Posterior vena cava (tissue), 2 donors: Measurements from ENCODE around the gene FGF12. TPM values are rescaled to one million over a fixed set of nuclear protein-coding genes. Genes with fewer than 3 reads are reported as not detected.

Experiments used
- DNase-seq: peaks from one replicate; pipeline ENCODE4 v3.0.0-alpha.2; 2020; ENCODE audit warnings: low spot score
- intact Hi-C, 2 donors: fragments of 100-400 bp; cut with DNase I; formaldehyde crosslinking; loops; one replicate each; pipeline versions ENCODE4 v1.14.1 to v1.14.2; 2022 to 2023
- total RNA-seq, 2 donors: library from RNA; stranded (reverse); fragmentation: NEBNext Ultra II Directional; extraction: Animal tissue kit (Norgen Biotek cat#: 25700); gene quantifications; one replicate each; pipeline ENCODE4 v1.2.1, GENCODE V29; 2021
- donor health status: DM: yes; HTN: yes; CAD: no.
- donor health status: DM: yes; HTN: yes; CAD: no.

FGF12 gene
- total RNA-seq, 2 donors from 2014 or later = 1.4 to 1.7 TPM

DNA sequence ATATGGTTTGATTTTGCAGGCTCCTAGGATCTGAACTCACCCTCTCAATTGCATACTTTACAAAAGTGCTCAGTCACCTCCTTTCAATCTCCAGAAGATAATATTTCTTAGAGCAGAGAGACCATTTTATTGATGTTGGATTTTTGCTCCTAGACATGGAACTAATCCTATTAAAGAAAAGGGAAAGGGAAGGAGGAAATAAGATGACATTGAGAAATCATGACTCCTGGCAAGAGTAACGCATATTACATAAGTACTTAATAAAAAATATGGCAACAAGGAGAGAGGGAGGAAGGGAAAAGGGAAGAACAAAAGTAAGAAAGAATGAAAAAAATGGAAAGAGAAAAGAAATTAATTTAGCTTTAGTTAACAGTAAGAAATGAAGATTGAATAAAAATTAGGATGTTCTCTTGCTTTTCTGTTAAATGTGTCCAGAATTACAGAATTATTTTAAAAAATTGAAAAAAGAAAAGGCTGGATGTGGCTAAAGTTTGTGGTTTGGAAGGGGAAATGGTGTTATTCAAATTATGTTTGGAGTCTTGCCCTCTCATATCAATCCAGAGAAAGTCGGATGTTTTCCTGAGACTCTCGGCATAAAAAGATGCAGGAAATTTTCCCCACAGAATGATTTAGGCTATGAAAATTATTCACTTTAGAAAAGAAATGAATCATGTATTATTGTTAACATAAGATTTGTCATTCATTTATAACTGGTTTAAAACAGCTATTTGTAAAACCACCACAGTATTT, 474.0 kb downstream of the FGF12 start:
- no peak for DNase-seq
- intact Hi-C loops = loop anchor here in 1 of 2 donors (10.0 kb wide), 1 partner anchor 1291 kb away; no protein-coding TSS in a partner anchor

DNA sequence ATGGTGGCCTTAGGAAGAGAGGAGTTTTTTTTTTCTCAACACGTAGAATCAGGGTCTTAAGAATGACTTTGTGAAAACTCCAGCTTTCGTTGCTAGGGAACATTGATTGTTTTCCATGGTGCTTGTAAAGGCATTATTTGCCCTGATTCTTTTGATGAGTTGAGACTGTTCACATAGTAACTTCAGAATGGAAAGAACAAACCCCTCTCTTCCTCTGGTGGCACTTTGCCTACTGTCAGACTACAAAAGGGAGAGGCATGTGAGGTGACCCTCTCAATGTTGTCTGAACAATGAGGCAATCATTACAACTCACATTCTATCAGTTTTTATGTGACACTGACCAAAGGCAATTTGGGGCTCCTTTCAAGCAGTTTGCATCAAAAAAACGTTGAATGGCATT, 477.8 kb downstream of the FGF12 start:
- DNase-seq = no peak
- intact Hi-C loops = no loop called here

DNA sequence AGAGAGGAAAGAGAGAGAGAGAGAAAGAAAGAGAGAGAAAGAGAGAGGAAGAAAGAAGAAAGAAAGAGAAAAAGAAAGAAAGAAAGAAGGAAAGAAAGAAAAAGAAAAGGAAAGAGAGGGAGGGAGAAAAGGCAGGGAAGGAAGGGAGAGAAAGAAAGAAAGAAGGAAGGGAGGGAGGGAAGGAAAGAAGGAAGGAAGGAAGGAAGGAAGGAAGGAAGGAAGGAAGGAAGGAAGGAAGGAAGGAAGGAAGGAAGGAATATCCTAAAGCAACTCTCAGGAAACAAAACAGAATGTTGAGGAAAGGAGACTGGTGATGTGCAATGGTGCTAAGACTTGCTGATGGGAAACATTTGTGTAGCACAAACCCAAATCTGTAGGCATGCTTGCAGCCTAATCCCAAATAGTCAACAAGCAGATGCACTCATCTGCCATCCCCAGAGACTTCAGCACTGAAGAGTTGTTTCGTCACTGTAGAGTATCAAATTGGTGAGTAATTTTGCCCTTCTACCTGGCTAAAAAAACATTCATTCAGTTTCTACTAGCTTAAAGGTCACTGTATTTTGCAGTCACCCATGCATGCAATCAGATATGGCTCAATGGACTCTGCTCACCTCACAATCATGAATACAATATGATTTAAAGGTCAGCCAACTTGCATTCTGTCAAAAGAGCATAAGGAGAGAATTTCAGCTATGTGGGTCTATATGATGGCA, 480.3 kb downstream of the FGF12 start:
- DNase-seq = no peak
- intact Hi-C loops = no loop called here

DNA sequence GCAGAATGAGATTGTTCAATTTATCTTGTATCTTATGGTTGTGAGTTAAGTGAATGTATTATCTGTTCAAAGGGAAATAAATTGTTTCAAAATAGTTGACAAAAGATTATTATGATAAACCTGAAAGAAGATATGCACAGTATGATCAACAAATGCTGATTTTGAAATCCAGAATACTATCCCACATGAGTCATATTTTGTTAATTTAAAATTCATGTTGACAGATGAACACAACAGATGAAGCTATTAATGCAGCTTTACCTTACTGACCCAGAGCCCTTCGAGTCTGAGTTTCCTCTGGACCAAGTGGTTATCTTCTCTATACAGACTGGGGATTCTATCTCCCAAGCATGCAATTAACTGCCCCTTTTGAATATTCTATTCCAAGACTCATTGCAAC, 482.8 kb downstream of the FGF12 start:
- intact Hi-C loops = no loop called here
- no peak for DNase-seq

DNA sequence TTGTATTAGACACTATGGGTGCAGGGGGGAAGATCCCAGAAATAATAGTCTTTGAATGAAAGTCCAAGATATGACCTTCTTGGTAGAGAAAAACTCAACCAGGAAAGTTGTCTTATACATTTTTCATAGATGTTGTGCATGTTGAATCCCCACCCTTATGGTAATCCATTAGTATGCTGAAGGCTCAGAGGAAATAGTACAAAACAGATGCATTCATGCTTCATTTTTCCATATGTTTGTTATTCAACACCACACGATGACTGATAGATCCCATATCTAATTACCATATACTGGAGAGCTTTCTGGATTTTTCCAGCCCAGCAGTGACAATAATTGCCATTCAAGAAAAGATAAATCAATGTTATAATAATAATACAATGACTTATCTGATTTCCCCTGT, 487.4 kb downstream of the FGF12 start:
- no peak for DNase-seq
- intact Hi-C loops = no loop called here

DNA sequence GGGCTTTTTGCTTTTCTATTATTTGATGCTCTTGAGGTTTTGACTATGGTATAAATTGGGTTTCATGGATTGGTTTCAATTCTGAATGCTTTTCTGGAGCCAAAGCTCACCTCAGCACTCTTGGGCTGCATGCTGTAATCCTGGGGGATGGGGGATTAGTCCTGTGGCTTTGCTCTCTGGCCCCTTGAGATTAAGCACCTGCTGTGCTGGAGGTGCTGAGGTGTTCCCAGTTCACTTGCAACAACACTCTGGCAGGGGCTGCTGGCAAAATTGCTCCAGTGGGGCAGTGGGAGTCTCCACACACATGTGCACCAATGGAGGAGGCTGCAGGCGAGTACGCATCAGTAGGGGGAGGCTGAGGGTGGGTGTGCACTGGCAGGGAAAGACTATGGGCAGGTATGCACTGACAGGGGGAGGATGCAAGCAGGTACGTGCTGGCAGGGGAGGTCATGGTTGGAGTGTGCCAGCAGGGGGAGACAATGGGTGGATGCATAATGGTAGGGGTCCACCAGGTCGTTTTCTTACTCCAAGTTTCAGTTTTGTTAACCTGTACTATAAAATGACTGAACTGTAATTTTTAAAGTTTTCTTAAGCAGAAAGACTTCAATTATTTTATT, 489.2 kb downstream of the FGF12 start:
- intact Hi-C loops = no loop called here
- no peak for DNase-seq

DNA sequence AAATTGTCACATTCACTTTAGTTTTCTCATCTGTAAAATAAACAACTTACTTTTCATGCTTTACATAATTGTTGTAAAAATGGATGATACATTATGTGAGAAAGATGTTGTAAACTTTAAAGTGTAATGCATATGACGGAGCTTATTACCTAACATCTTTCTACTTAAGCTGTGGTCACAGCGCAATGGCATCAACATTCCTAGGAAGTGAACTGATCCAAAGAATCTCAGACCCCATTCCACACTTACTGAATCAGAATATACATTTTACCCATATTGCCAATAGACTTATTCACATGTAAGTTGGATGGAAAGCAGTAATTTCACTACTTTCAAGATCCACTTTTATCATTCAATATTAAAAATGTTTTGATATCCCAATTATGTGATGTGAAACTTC, 497.5 kb downstream of the FGF12 start:
- intact Hi-C loops = no loop called here
- DNase-seq = no peak

DNA sequence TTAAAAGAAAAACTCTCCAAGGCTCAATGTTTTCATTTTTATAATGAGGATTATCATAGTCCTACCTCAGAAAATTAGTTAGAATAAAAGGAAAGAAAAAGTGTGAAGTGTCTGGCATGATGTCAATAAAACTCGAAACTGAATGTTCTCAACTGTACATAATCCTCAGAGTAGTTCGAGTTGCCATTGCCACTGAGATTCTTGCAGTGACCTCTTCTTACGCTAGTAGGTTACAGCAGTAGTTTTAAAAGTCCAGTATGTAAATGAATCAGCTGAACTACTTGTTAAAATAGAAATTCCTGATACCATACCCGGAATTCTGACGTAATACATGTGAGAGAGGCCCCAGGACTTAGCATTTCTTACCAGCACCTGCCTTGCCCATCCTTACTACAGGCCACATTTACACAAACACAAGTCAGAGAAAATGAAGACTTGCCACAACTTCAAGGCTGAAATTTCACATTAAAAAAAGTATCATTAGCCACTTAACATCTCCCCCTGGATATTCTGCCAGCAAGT, 502.6 kb downstream of the FGF12 start:
- intact Hi-C loops = no loop called here
- no peak for DNase-seq

DNA sequence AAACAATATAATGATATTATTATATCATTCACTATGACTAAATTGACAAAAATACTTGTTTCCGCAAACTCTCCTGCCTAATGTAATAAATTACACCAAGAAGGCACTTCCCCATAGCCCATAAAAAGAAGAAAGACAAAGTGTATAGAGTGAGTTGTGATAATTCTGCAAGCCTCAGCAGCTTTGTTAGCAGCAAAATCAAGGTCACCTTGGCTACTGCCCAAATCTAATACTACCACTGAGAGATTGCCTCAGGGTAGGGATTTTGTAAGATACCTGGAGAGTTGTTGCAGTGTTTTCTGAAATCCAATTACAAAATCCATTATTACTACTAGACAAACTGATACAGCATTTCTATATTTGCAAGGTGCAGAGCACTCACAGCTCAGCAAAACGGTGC, 503.5 kb downstream of the FGF12 start:
- no peak for DNase-seq
- intact Hi-C loops = no loop called here

DNA sequence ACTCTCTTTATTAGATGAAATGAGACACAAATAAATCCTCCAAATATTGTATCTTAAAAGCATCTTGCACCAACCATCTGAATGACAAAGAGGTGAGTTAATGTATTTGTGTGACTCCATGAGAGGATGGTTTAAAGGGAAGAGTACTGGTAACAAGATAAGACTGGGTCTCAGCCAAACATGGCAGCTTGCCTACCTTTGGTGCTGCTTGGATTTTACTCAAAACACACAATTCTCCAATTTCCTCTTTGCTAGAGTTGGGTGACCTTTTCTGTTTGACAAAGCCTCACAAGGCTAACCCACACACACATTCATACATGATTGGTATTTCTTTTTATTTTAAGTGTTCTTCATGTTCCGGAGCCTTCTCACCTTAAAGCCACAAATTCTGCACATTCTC, 506.4 kb downstream of the FGF12 start:
- DNase-seq = no peak
- intact Hi-C loops = no loop called here

DNA sequence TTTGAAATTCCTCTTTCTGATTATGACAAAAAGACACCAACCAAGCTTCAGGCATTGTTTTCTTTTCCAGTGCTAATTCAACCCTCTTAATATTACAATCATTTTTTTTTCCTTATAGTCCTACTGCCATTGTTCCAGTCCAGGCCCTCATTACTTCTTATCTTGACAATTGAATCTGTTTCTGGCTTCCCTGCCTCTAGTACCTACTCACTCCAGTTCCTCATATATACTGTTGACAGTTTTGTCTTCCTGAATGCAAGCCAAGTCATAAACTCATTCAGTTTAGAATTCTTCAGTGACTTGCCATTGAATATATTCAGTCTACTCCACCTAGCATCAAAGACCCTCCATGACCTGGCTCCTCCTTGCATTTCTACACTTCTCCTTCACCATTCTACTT, 507.4 kb downstream of the FGF12 start:
- no peak for DNase-seq
- intact Hi-C loops = no loop called here

DNA sequence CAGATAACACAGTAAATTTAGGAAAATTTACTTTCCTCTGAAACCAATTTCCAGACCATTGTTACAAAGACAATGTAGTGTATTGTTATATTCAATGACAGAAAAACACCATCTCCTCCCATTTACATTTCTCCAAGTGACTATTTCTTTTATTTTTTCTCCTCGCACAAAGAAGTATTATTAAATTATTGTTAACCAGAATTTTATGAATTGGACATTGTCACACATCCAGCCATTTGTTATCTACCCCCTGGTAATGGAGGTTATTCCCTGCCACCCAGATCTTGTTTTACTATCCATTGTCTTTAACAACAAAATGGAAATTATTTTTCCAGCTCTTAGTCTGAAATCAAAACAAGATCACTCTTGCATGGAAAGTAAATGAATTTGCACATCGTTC, 511.3 kb downstream of the FGF12 start:
- no peak for DNase-seq
- intact Hi-C loops = no loop called here

DNA sequence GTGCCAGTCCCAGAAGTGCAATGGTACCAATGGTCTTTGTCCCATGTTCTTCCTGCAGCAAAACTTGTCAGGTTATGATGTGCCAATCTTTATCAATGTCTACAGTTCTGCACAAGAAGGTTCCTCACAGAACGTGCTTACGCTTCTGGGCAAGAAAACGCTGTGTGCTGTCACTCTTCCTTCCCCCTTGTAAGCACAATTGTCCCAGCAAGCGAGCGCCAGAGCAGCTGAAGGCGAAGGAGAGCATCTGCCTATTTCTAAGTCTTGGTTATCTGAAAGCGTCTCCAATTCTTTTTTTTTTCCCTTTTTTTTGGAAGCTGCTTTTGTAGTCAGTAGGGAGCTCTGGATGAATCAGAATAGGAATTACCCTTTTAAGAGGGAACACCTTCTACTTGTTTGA, 514.4 kb downstream of the FGF12 start:
- intact Hi-C loops = no loop called here
- DNase-seq = no peak

DNA sequence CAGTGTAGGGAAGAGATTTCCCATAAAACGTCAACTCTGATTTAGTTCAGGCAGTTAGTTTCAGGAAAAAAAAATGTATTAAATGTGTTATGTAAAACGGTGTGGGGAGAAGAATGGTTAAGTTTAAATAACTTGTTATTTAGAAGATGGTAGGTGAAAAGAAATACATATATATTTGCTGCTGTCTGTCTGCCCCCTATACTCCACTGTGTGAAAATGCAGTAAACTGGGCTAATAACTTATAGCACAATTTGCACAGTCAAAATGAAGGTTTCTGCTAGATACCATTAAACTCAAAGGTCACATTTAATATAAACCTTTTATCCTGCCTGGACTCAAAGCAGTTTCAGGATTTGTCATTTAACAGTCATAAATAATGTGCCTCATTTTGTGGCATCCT, 515.0 kb downstream of the FGF12 start:
- intact Hi-C loops = no loop called here

DNA sequence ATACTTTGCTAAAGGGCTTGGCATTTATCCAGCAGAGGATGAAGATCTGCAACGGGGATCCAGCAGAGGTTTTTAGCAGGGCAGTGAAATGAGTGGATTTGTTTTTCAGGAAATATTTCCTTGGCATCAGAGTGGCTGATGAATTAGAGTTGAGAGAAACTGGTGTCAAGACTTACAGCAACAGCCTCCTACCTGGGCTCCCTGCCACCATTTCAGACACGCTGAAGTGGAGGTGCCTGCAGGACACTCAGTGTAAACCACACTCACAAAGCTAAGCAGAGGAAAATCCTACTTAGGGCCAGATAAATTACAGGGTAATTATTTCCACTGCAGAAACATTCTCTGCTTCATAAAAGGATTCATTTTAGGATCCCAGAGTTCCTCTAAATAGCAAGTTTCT, 519.7 kb downstream of the FGF12 start:
- intact Hi-C loops = no loop called here

More for the DNA sequence above, 515.0 kb downstream of the FGF12 start:
- no peak for DNase-seq

DNA sequence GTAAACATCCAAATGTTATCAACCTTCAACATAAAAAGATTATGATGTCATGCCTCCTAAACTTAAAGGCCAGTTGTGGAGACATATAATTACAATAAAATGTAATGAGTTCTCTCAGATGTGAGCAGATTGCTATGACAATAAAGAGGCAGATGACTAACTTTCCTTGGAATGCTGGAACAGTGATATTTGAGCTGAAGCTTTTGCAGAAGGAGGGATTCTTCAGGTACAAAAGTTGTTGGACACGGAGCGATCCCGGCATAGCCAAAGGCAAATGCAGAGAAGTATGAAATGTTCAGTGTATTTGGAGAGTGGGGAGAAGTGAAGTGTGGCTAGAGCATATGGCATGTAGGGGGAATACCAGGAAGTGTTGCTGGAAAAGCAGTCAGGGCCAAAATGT, 520.1 kb downstream of the FGF12 start:
- no peak for DNase-seq
- intact Hi-C loops = no loop called here

More for the DNA sequence above, 519.7 kb downstream of the FGF12 start:
- DNase-seq = no peak

DNA sequence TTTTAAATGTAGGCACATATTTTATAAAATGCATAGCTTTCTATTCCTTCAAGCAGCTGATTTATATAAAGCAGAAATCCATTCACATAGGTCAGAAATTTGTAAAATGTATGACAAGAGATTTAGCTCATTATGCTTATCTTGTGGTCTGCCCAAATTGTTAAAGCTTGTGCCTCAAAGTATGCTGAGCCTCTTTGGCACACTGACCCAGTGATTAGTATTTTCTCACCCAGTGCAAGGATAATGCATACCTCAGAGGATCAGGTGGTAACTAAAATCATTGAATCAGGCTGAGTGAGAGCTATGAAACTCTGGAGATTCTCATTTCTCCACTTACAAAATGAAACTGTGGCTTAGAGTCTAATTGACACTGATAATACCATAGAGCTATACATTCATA, 533.3 kb downstream of the FGF12 start:
- no peak for DNase-seq
- intact Hi-C loops = no loop called here

DNA sequence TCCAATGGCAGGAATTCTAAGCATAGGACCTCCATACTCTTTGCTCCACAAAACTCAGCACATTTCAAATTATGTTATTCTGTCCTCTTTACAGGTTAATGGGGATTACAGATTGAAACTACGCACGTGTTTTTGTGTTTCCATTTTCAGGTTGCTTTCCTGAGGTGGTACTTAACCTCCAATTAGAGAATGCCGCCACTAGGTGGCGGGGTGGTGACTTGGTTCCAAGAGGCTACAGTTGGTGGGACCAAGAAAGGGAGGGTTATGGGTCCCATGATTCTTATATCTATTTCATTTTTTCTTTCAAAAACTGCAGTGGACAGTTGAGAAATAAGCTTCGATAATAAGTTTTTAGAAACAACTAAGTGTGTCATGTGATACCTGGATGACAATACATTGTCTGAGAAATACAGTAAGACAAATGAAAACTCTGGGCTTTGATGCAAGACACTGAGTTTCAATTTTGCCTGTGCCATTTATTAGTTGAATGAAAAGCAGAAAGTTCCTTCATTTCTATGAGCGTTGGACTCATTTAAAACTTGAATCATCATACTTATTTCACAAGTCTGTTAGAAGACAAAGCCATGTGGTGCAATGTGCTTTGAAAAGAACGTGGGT, 539.0 kb downstream of the FGF12 start:
- intact Hi-C loops = no loop called here
- DNase-seq = peak; percentile 80

DNA sequence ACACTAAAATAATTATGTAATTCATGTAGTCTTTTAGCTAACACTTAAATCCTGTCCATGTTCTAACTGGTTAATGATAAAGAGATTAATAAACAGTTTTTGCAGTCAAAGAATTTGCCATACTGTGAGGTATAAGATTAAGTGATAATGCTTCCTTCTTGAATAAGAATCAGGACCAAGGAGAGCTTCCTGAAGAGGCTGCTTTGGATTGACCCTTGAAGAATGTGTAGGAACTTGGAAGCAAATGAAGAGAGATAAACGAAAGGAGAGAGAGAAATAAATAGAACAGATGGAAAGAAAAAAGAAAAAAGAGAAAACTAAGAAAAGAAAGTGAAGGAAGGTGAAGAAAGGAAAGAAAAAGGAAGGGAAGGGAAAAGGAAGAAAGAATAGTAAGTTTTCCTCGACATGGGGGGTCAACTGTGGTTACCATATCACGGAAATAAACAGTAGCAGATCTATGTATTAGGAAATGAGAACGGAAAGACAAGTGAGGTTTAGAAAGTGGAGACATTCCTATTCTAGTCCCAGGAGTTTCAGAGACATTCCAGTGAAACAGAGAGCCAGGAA, 539.8 kb downstream of the FGF12 start:
- no peak for DNase-seq
- intact Hi-C loops = no loop called here

DNA sequence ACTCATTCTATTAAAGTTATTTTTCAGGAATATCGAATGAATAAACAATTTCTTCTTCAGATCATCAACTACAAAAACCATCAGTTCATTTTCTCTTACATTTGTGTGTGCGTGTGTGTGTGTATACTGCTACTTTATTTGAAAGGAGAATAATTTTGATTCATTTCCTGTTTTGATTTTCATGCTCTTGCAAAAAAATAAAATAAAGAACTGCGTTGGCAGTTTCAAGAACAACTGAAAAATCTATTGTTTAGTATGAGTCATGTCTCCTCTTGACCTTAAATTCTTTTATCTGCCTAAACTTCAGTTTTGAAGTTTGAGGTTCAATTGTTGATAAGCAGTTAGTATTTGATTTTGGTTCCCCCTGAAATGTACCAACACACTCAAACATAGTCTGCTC, 540.8 kb downstream of the FGF12 start:
- intact Hi-C loops = no loop called here
- DNase-seq = no peak
